Glutamatergic neuron (in vitro differentiated cells): ENCODE results near the gene PCSK4. TPM values are rescaled to one million over a fixed set of nuclear protein-coding genes. Genes with fewer than 3 reads are reported as not detected.
A peak's percentile ranks its signal among the peaks of the same experiment; 100 is the strongest.

Experiments
- DNase-seq: peaks from one replicate; pipeline ENCODE4 v3.0.0; 2022
- H3K27ac Mint-ChIP-seq: one replicate; pipeline ENCODE4 v1.8.0; 2020; ENCODE audit warnings: mild to moderate bottlenecking, mixed read lengths, inconsistent platforms; ENCODE audit not compliant: unreplicated experiment
- H3K27me3 Mint-ChIP-seq: one replicate; pipeline ENCODE4 v1.8.0; 2020; ENCODE audit warnings: mild to moderate bottlenecking, moderate library complexity, mixed read lengths, inconsistent platforms; ENCODE audit not compliant: unreplicated experiment
- H3K36me3 Mint-ChIP-seq: one replicate; pipeline ENCODE4 v1.8.0; 2020; ENCODE audit warnings: mild to moderate bottlenecking, mixed read lengths, inconsistent platforms; ENCODE audit not compliant: unreplicated experiment
- H3K4me1 Mint-ChIP-seq: one replicate; pipeline ENCODE4 v1.8.0; 2020; ENCODE audit warnings: mild to moderate bottlenecking, low read depth, mixed read lengths, inconsistent platforms; ENCODE audit not compliant: unreplicated experiment
- H3K4me3 Mint-ChIP-seq: one replicate; pipeline ENCODE4 v1.8.0; 2020; ENCODE audit warnings: mild to moderate bottlenecking, mixed read lengths, inconsistent platforms; ENCODE audit not compliant: unreplicated experiment
- H3K9me3 Mint-ChIP-seq: one replicate; pipeline ENCODE4 v1.8.0; 2020; ENCODE audit warnings: mild to moderate bottlenecking, moderate library complexity, mixed read lengths, inconsistent platforms; ENCODE audit not compliant: unreplicated experiment
- total RNA-seq: library from RNA; stranded (reverse); fragmentation: NEBNext Ultra II Directional; extraction: Animal tissue kit (Norgen Biotek cat#: 25700); gene quantifications from one replicate; pipeline ENCODE4 v1.2.1, GENCODE V29; 2021; ENCODE audit not compliant: unreplicated experiment
- TF ChIP-seq, protein P1 (sequence below): fragments of 200-600 bp; sonication (generic); IDR thresholded peaks from one replicate; pipeline ENCODE4 v1.5.0; 2021; ENCODE audit not compliant: partially characterized antibody, unreplicated experiment

PCSK4 gene
- total RNA-seq, 1 donor from 2014 or later, result 21.2 TPM

DNA sequence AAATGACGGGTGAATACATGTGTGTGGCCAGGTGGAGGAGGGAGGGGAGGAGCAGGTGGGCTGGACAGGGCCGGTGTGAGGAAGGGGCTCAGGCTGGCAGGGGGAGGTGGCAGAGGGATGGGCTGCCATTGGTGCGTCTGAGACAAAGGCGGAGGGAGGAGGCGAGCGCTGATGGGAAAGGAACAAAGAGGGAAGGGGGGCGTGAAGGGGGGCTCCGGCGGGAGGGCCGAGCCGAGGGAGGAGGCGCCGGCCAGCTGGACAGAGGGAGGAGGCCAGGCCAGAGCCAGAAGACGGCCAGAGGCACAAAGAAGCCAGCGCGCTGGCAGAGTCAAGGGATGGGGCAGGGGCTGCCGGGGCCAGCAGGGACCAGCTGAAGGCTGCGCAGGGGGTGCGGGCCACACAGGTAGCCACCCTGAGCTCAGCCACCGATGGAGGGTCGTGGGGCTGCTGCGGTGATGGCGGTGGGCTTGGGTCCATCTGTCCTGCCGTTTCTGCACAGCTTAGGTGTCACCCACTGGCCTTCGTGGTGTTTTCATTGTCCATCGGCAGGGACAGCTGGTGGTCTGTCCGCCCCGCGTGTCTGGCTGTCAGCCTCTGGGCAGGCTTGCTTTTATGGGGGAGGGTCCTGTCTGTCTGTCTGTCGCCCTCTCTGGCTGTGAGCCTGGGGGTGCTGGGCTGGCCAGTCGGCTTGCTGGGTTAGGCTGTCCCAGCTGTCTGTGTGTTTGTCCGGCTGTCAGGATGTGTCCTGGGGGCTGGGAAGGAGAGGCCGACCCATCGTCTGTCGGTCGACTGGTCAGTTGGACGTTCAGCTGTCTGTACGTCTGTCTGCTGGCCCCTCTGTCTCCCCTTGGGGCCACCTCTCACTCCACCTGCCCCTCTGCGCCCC, 38.0 kb downstream of the PCSK4 start:
- peak; percentile 90 for DNase-seq
- H3K36me3 Mint-ChIP-seq, result peaks cover 6% of the 10 kb centered on the region
- H3K9me3 Mint-ChIP-seq, result peaks cover 23% of the 10 kb centered on the region
- H3K4me3 Mint-ChIP-seq, result peak overlapping the region; percentile 95
- peaks cover 17% of the 10 kb centered on the region for H3K4me1 Mint-ChIP-seq
- H3K27me3 Mint-ChIP-seq, result peaks cover 23% of the 10 kb centered on the region
- peak overlapping the region; percentile 100 for H3K27ac Mint-ChIP-seq
- TF ChIP-seq, protein P1, sequence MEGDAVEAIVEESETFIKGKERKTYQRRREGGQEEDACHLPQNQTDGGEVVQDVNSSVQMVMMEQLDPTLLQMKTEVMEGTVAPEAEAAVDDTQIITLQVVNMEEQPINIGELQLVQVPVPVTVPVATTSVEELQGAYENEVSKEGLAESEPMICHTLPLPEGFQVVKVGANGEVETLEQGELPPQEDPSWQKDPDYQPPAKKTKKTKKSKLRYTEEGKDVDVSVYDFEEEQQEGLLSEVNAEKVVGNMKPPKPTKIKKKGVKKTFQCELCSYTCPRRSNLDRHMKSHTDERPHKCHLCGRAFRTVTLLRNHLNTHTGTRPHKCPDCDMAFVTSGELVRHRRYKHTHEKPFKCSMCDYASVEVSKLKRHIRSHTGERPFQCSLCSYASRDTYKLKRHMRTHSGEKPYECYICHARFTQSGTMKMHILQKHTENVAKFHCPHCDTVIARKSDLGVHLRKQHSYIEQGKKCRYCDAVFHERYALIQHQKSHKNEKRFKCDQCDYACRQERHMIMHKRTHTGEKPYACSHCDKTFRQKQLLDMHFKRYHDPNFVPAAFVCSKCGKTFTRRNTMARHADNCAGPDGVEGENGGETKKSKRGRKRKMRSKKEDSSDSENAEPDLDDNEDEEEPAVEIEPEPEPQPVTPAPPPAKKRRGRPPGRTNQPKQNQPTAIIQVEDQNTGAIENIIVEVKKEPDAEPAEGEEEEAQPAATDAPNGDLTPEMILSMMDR, result no peak

DNA sequence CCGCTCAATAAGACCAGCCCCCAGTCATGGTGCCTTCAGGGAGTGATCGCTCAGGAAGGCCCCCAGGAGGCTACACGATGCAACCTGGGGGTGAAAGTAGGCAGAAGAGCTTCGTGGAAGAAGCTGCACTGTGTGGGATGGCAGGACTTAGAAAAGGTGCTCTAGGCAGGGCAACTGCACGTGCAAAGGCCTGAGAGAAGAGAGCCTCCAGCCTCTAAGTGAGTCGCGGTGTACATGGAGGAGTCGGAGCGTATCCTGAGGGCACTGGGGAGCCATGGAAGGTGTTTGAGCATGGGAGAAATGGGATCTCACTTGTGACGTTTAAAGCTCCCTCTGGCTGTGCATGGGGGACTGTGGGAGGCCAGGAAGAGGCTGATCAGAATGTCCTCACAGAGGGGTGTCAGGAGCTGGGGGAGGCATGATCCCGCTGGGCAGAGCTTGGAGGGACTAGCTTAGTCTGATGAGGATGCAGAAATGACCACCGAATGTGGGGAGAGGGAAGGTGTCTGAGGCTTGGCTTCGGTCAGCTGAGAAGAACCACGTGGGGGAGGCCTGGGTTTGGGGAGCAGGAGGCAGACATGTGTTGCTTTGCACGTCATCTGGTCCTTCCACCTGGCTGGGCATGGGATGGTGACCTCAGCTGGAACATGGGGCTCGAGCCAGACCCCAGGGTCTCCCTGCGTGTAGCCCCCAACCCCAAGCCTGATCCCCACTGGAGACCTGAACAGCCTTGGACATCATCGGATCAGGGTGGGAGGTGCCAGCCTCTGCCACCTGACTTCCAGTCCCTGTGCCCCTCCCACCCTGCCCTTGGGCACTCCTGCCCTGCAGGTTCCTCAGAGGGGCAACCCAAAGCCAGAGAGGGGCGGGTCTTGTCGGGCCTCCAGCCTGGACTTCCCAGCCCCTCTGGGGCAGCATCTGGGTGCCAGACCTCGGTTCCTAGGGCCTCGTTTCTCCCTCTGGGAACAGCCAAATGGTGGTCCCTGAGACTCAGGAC, 39.1 kb downstream of the PCSK4 start:
- TF ChIP-seq, protein P1, result no peak
- Mint-ChIP-seq H3K36me3 (peaks cover 6% of the 10 kb centered on the region), H3K4me3 (peak overlapping the region; percentile 95)

DNA sequence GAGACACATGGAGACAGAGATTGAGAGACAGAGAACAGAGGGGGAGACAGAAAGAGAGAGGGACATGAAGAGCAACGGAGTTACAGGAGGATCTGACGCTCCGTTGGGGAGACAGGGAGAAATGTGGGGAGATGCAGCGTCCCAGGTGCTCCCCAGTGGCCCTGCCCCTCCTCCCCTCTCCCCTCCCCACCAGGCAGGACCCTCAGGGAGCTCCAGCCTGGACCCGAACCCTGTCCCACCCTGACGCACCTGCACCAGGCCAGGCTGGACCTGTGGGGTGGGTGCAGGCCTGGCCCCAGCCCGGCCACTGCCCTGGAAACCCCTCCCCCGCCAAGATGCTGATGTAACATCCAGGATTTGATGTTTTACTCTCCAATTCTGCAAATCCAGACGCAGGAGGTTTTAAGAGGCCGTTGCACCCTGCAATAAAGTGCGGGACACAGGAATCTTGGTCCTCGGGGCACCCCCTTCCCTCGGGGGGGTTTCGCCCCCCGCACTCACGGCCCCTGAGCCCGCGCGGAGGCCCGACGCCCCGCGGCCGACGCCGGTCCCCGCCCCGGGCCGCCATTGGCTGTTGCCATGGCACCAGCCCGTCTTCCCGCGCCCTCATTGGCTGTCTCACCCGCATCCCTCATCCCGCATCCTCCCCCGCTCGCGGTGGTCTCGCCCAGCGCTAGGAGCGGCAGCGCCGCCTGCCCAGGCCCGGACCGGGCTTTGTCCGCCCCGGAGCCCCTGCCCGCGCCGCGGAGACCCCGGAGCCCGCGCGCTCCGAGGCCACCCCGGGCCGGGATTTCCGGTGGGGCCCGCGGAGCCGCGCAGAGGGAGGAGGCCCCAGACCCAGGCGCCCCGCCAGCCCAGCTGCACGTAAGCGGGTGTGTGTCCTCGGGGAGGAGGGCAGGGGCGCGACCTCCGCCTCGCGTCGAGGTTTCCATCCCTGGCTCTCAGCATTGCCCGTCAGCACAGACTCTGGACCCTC, 40.4 kb downstream of the PCSK4 start, which contains the start of gene APC2:
APC2 (plus strand) TSS at position 655 of the 976 bp plus-strand sequence. CDS start 2,881 bp downstream, outside the sequence.
- H3K36me3 Mint-ChIP-seq, result peaks cover 6% of the 10 kb centered on the region
- TF ChIP-seq, protein P1, result no peak
- H3K4me3 Mint-ChIP-seq, result peak within 1 kb of the TSS; percentile 96
- peak within 1 kb of the TSS; percentile 100 for H3K27ac Mint-ChIP-seq
- peaks cover 19% of the 10 kb centered on the region for H3K9me3 Mint-ChIP-seq
- H3K27me3 Mint-ChIP-seq, result peaks cover 24% of the 10 kb centered on the region
- peak; percentile 96 for DNase-seq
- peaks cover 14% of the 10 kb centered on the region for H3K4me1 Mint-ChIP-seq

More for the DNA sequence above, 39.1 kb downstream of the PCSK4 start:
- H3K4me1 Mint-ChIP-seq, result peaks cover 17% of the 10 kb centered on the region
- H3K27me3 Mint-ChIP-seq, result peaks cover 25% of the 10 kb centered on the region
- H3K9me3 Mint-ChIP-seq, result peaks cover 23% of the 10 kb centered on the region
- H3K27ac Mint-ChIP-seq, result peak overlapping the region; percentile 100
- DNase-seq, result peak; percentile 47

DNA sequence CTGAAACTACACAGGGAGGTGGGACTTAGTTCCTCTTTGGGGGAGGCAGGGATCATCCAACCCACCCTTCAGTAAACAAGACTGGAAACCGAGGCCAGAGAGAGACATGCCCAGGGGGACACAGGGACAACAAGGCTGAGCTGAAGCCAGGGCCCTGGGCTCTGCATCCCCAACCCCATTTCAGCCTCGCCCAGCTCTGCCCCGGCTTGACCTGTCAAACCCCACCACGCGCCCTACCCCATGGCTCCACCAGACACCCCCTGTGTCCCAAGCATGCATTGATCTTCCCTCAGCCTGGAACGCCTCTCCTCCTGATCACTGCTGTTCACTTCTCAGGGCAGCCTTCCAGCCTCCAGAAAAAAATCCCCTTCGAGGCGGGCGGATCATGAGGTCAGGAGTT, 42.2 kb downstream of the PCSK4 start:
- Mint-ChIP-seq H3K27me3 (peaks cover 26% of the 10 kb centered on the region), H3K36me3 (peaks cover 6% of the 10 kb centered on the region), H3K4me3 (peak overlapping the region; percentile 90), H3K9me3 (peaks cover 24% of the 10 kb centered on the region), H3K4me1 (peaks cover 14% of the 10 kb centered on the region), H3K27ac (peak overlapping the region; percentile 43)
- DNase-seq, result no peak
- TF ChIP-seq, protein P1, result no peak
